HG02852 (cell line): ENCODE data around the gene PRAMEF9.
"Not testable (repeated sequence)": the region's sequence is repeated elsewhere in the genome, so short reads cannot be mapped to it uniquely, and the experiment has no call there.

Experiments used
- ATAC-seq: cut with Tn5 transposase; IDR thresholded peaks from one replicate; pipeline ENCODE4 v1.9.1; 2021; ENCODE audit warnings: mild to moderate bottlenecking, moderate library complexity; ENCODE audit not compliant: unreplicated experiment

PRAMEF9 gene

GRCh38 chr1:13171548-13171947 is at the start of gene PRAMEF9:
PRAMEF9 (plus strand) TSS chr1:13171848; CDS start chr1:13175281, 3,433 bp downstream.
- ATAC-seq = not testable (repeated sequence)

GRCh38 chr1:13155909-13156308 is 15.7 kb upstream of the PRAMEF9 start, which contains the start of gene PRAMEF26:
PRAMEF26 (minus strand) TSS chr1:13156009; CDS start chr1:13153095, 2,914 bp downstream.
- ATAC-seq = not testable (repeated sequence)

- ATAC-seq = not testable (repeated sequence)
These were observed 6.1 kb upstream of the PRAMEF9 start, which contains the start of gene HNRNPCL4 for GRCh38 chr1:13165531-13165930. HNRNPCL4 (minus strand) TSS chr1:13165631; CDS start chr1:13165467, 164 bp downstream.

- ATAC-seq = not testable (repeated sequence)
These were observed 29.7 kb downstream of the PRAMEF9 start, which contains the start of gene PRAMEF13 for GRCh38 chr1:13201309-13201708. PRAMEF13 (minus strand) TSS chr1:13201409; CDS start chr1:13199589, 1,820 bp downstream.

- not testable (repeated sequence) for ATAC-seq
These were observed 37.1 kb downstream of the PRAMEF9 start for GRCh38 chr1:13208712-13209111.

GRCh38 chr1:13216619-13217018 is 45.0 kb downstream of the PRAMEF9 start:
- ATAC-seq = not testable (repeated sequence)

- ATAC-seq = not testable (repeated sequence)
These were observed 47.6 kb downstream of the PRAMEF9 start for GRCh38 chr1:13219203-13219602.

- ATAC-seq = not testable (repeated sequence)
These were observed 51.1 kb downstream of the PRAMEF9 start for GRCh38 chr1:13222788-13223187.

GRCh38 chr1:13224480-13225060 is 52.9 kb downstream of the PRAMEF9 start:
- no peak for ATAC-seq

GRCh38 chr1:13225675-13226204 is 54.1 kb downstream of the PRAMEF9 start, which contains the start of gene PRAMEF18:
PRAMEF18 (minus strand) TSS chr1:13226154; CDS start chr1:13226106, 48 bp downstream.
- not testable (repeated sequence) for ATAC-seq

GRCh38 chr1:13227271-13228055 is 55.8 kb downstream of the PRAMEF9 start:
- not testable (repeated sequence) for ATAC-seq

- ATAC-seq = no peak
These were observed 56.7 kb downstream of the PRAMEF9 start for GRCh38 chr1:13228343-13228781.
